Measurements from ENCODE around the gene NSD2.

GRCh38 chr4:1880332-1880731 lies 9.1 kb downstream of the NSD2 start:
- no peak for TF ChIP-seq EZH2 (IDR thresholded peaks at IDR 0.05; ENCODE audit: low read length, unreplicated experiment)
- no peak for TF ChIP-seq CTCF (conservative IDR thresholded peaks at IDR 0.05; ENCODE audit: low read depth, low read length)
